IMR-90 (cell line): ENCODE results near the gene RIPK1. TPM values are rescaled to one million over a fixed set of nuclear protein-coding genes. Genes with fewer than 3 reads are reported as not detected.

ENCODE experiments used
- ATAC-seq: fragments of 200-7000 bp; cut with Tn5 transposase; 2 replicates; pipeline ENCODE4 v1.9.1; 2020; ENCODE audit warnings: low read depth, mild to moderate bottlenecking, moderate library complexity
- BruUV-seq: library from RNA; stranded (reverse); fragments of 400-500 nt; replicated peaks from 2 replicates; lab custom pipeline; 2021; lab: Mats Ljungman, UMichigan
- CTCF ChIA-PET: fragments of 300-600 bp; formaldehyde crosslinking; extraction: SDS; loops from one replicate; lab custom pipeline; 2021; ENCODE audit warnings: antibody characterized with exemption; lab: Yijun Ruan, JAX
- POLR2A ChIA-PET: fragments of 300-600 bp; sonication (Branson Sonifier 250); formaldehyde crosslinking; loops from one replicate; lab custom pipeline; 2022; ENCODE audit warnings: antibody characterized with exemption; ENCODE audit not compliant: unreplicated experiment; lab: Charles Lee
- DNase-seq: peaks from one replicate; pipeline ENCODE4 v3.0.0; 2013
- H2AFZ ChIP-seq: replicated peaks from 2 replicates; pipeline ENCODE3; 2013; ENCODE audit warnings: low read length, mild to moderate bottlenecking; ENCODE audit not compliant: poor library complexity
- H2AK5ac ChIP-seq: 2 replicates; pipeline ENCODE4 v1.6.1; 2013; ENCODE audit warnings: low read depth, low read length, inconsistent platforms
- H2AK9ac ChIP-seq: replicated peaks from 2 replicates; pipeline ENCODE3; 2013; ENCODE audit warnings: mild to moderate bottlenecking, low read depth, low read length, moderate library complexity; ENCODE audit not compliant: poor library complexity
- H2BK120ac ChIP-seq: 2 replicates; pipeline ENCODE4 v1.6.1; 2013; ENCODE audit warnings: low read depth, low read length, inconsistent platforms
- H2BK15ac ChIP-seq: 3 replicates; pipeline ENCODE4 v1.6.1; 2013; ENCODE audit warnings: low read depth, low read length, inconsistent platforms
- H2BK20ac ChIP-seq: 2 replicates; pipeline ENCODE4 v1.6.1; 2013; ENCODE audit warnings: low read depth, mild to moderate bottlenecking, inconsistent platforms, low read length, moderate library complexity
- H2BK5ac ChIP-seq: 2 replicates; pipeline ENCODE4 v1.6.1; 2013; ENCODE audit warnings: mild to moderate bottlenecking, low read depth, low read length, inconsistent platforms; ENCODE audit not compliant: poor library complexity, severe bottlenecking
- H3K14ac ChIP-seq: replicated peaks from 2 replicates; pipeline ENCODE4 v1.6.1; 2013; ENCODE audit warnings: low read depth, low read length, inconsistent platforms
- H3K18ac ChIP-seq: 2 replicates; pipeline ENCODE4 v1.6.1; 2013; ENCODE audit warnings: low read depth, low read length, control low read depth
- H3K23ac ChIP-seq: 2 replicates; pipeline ENCODE4 v1.6.1; 2013; ENCODE audit warnings: low read depth, low read length, inconsistent platforms
- H3K27ac ChIP-seq: 2 replicates; pipeline ENCODE4 v1.5.1; 2013; ENCODE audit warnings: mild to moderate bottlenecking, control low read depth, low read length; ENCODE audit not compliant: insufficient read depth
- H3K27me3 ChIP-seq: 2 replicates; pipeline ENCODE4 v1.6.1; 2013; ENCODE audit warnings: low read length; ENCODE audit not compliant: control insufficient read depth, insufficient read depth
- H3K36me3 ChIP-seq: 2 replicates; pipeline ENCODE4 v1.6.1; 2013; ENCODE audit warnings: low read length, mixed read lengths; ENCODE audit not compliant: control insufficient read depth, insufficient read depth
- H3K4ac ChIP-seq: 2 replicates; pipeline ENCODE4 v1.6.1; 2013; ENCODE audit warnings: low read depth, low read length, inconsistent platforms
- H3K4me1 ChIP-seq: 2 replicates; pipeline ENCODE4 v1.6.1; 2013; ENCODE audit warnings: low read length, mixed read lengths; ENCODE audit not compliant: control insufficient read depth, insufficient read depth
- H3K4me2 ChIP-seq: 2 replicates; pipeline ENCODE4 v1.6.1; 2013; ENCODE audit warnings: low read depth, mild to moderate bottlenecking, control low read depth, low read length, moderate library complexity
- H3K4me3 ChIP-seq: 2 replicates; pipeline ENCODE4 v1.5.1; 2013; ENCODE audit warnings: low read depth, mild to moderate bottlenecking, control low read depth, low read length, moderate library complexity; ENCODE audit not compliant: insufficient read depth
- H3K56ac ChIP-seq: 2 replicates; pipeline ENCODE4 v1.6.1; 2013; ENCODE audit warnings: low read length, inconsistent platforms; ENCODE audit not compliant: insufficient read depth; ENCODE audit errors: extremely low read depth
- H3K79me1 ChIP-seq, 2 experiments: 2 replicates each; pipeline ENCODE4 v1.6.1; 2013; ENCODE audit warnings: low read length in 2 of 2, inconsistent platforms in 1 of 2, low read depth in 1 of 2
- H3K9ac ChIP-seq: 2 replicates; pipeline ENCODE4 v1.6.1; 2013; ENCODE audit warnings: low read depth, low read length, control low read depth
- H3K9me1 ChIP-seq: 2 replicates; pipeline ENCODE4 v1.6.1; 2013; ENCODE audit warnings: low read length, inconsistent platforms; ENCODE audit not compliant: insufficient read depth
- H3K9me3 ChIP-seq: 2 replicates; pipeline ENCODE4 v1.6.1; 2013; ENCODE audit warnings: low read length; ENCODE audit not compliant: control insufficient read depth, insufficient read depth
- H4K20me1 ChIP-seq: 2 replicates; pipeline ENCODE4 v1.6.1; 2013; ENCODE audit warnings: low read length, inconsistent platforms; ENCODE audit not compliant: insufficient read depth
- H4K5ac ChIP-seq: 2 replicates; pipeline ENCODE4 v1.6.1; 2013; ENCODE audit warnings: mild to moderate bottlenecking, low read depth, low read length, control low read depth
- H4K8ac ChIP-seq, 2 experiments: 2 replicates each; pipeline ENCODE4 v1.6.1; 2013; ENCODE audit warnings: low read depth in 2 of 2, low read length in 2 of 2, control low read depth in 1 of 2, inconsistent platforms in 1 of 2
- H4K91ac ChIP-seq: 2 replicates; pipeline ENCODE4 v1.6.1; 2013; ENCODE audit warnings: low read depth, low read length, inconsistent platforms; ENCODE audit not compliant: insufficient read depth
- MAZ ChIP-seq: IDR thresholded peaks from 2 replicates; pipeline ENCODE4 v1.6.1; 2012; ENCODE audit warnings: low read depth, mild to moderate bottlenecking, low read length, improper control_type of control experiment, moderate library complexity, borderline replicate concordance
- MXI1 ChIP-seq: IDR thresholded peaks from 2 replicates; pipeline ENCODE4 v1.6.1; 2012; ENCODE audit warnings: low read depth, mild to moderate bottlenecking, low read length, moderate library complexity, borderline replicate concordance
- NFE2L2 ChIP-seq: fragments of 150-350 bp; IDR thresholded peaks from 2 replicates; pipeline ENCODE4 v1.6.1; 2016; ENCODE audit warnings: low read depth, mild to moderate bottlenecking, low read length
- POLR2A ChIP-seq: IDR thresholded peaks from 2 replicates; pipeline ENCODE4 v1.6.1; 2012; ENCODE audit warnings: mild to moderate bottlenecking, low read depth, low read length
- RAD21 ChIP-seq: IDR thresholded peaks from 2 replicates; pipeline ENCODE4 v1.6.1; 2012; ENCODE audit warnings: low read length, improper control_type of control experiment
- RFX5 ChIP-seq: IDR thresholded peaks from 2 replicates; pipeline ENCODE4 v1.8.0; 2012; ENCODE audit warnings: low read depth, mild to moderate bottlenecking, low read length, moderate library complexity
- WGBS, 2 experiments: methylation state at CpG; one replicate each; pipeline versions ENCODE4 v1.1.5 to v1.1.7; 2013; ENCODE audit warnings: missing lambda C conversion rate in 2 of 2; ENCODE audit not compliant: insufficient read length in 1 of 2; ENCODE audit errors: extremely low coverage in 2 of 2; 5-methylcytosine and 5-hydroxymethylcytosine counted together
- dilution Hi-C: fragments of 300-500 bp; cut with HindIII; formaldehyde crosslinking; loops from one replicate; pipeline ENCODE4 v1.14.3; 2018; ENCODE audit warnings: low sequenced_read_pairs; ENCODE audit not compliant: unreplicated experiment
- in situ Hi-C: fragments of 300-500 bp; cut with MboI; formaldehyde crosslinking; loops from 3 replicates; pipeline ENCODE4 v1.14.3; 2019; ENCODE audit warnings: low sequenced_read_pairs, inconsistent platforms, mixed read lengths
- intact Hi-C: fragments of 100-400 bp; cut with micrococcal nuclease; formaldehyde crosslinking; loops from 2 replicates; pipeline ENCODE4 v1.10.0; 2022
- polyA plus RNA-seq, 3 experiments: library from polyadenylated mRNA; depleted of rRNA; stranded (reverse); fragments of >200 nt; gene quantifications; 2 replicates each; pipeline ENCODE4 v1.2.3, GENCODE V29; 2012; ENCODE audit warnings: low replicate concordance in 1 of 3
- total RNA-seq: library from RNA; depleted of rRNA; stranded (reverse); fragments of >200 nt; gene quantifications from 2 replicates; pipeline ENCODE4 v1.2.3, GENCODE V29; 2012
- TF ChIP-seq, protein P1 (sequence below): conservative IDR thresholded peaks from 2 replicates; pipeline ENCODE4 v1.5.1; 2012; ENCODE audit warnings: mild to moderate bottlenecking, low read depth, low read length, improper control_type of control experiment
- TF ChIP-seq, protein P2 (sequence below): fragments of 150-350 bp; IDR thresholded peaks from 2 replicates; pipeline ENCODE4 v1.6.1; 2016; ENCODE audit warnings: low read depth, mild to moderate bottlenecking, low read length, moderate library complexity, borderline replicate concordance

RIPK1 gene
- total and polyA plus RNA-seq, 2 of the 4 experiments (the other 2 are of a cell fraction) = 12.6 to 25.6 TPM

GRCh38 chr6:3133515-3133914 lies 65.2 kb downstream of the RIPK1 start:
- H2AFZ ChIP-seq = no peak overlapping the region
- H3K27me3 ChIP-seq = no peaks in the 10 kb centered on the region
- TF ChIP-seq RFX5 (no peak), RAD21 (no peak), MAZ (no peak), NFE2L2 (no peak), POLR2A (no peak), MXI1 (no peak)
- TF ChIP-seq, protein P1, sequence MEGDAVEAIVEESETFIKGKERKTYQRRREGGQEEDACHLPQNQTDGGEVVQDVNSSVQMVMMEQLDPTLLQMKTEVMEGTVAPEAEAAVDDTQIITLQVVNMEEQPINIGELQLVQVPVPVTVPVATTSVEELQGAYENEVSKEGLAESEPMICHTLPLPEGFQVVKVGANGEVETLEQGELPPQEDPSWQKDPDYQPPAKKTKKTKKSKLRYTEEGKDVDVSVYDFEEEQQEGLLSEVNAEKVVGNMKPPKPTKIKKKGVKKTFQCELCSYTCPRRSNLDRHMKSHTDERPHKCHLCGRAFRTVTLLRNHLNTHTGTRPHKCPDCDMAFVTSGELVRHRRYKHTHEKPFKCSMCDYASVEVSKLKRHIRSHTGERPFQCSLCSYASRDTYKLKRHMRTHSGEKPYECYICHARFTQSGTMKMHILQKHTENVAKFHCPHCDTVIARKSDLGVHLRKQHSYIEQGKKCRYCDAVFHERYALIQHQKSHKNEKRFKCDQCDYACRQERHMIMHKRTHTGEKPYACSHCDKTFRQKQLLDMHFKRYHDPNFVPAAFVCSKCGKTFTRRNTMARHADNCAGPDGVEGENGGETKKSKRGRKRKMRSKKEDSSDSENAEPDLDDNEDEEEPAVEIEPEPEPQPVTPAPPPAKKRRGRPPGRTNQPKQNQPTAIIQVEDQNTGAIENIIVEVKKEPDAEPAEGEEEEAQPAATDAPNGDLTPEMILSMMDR = no peak
- TF ChIP-seq, protein P2, sequence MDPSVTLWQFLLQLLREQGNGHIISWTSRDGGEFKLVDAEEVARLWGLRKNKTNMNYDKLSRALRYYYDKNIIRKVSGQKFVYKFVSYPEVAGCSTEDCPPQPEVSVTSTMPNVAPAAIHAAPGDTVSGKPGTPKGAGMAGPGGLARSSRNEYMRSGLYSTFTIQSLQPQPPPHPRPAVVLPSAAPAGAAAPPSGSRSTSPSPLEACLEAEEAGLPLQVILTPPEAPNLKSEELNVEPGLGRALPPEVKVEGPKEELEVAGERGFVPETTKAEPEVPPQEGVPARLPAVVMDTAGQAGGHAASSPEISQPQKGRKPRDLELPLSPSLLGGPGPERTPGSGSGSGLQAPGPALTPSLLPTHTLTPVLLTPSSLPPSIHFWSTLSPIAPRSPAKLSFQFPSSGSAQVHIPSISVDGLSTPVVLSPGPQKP = no peak
- H3K9ac ChIP-seq = no peak overlapping the region
- no peaks in the 10 kb centered on the region for H3K9me3 ChIP-seq
- H3K9me1 ChIP-seq = 0 out of 2 replicates have a peak, but pooled peaks cover 2% of the 10 kb centered on the region
- H3K4me1 ChIP-seq = peaks cover 7% of the 10 kb centered on the region
- POLR2A ChIA-PET = no interaction called here
- H3K23ac ChIP-seq = no peak overlapping the region
- in situ Hi-C loops (loop anchor here (25.0 kb wide), 1 partner anchor 604 kb away; no protein-coding TSS in a partner anchor), dilution Hi-C loops (no loop called here), intact Hi-C loops (no loop called here)
- H3K4me2 ChIP-seq = no peak overlapping the region
- no peak overlapping the region for H2AK5ac ChIP-seq
- no peak overlapping the region for H3K14ac ChIP-seq
- DNase-seq = no peak
- no TSS peak for BruUV-seq
- H3K79me1 ChIP-seq = no peaks in the 10 kb centered on the region
- H3K27ac ChIP-seq = no peak overlapping the region
- 92% methylated on average over 2 of the region's 9 CpGs; no CpG with 5 or more reads in 1 of the 2 experiments for WGBS, 2 experiments
- no peak overlapping the region for H4K91ac ChIP-seq
- H4K5ac ChIP-seq = no peak overlapping the region
- CTCF ChIA-PET = no interaction called here
- H2BK5ac ChIP-seq = no peak overlapping the region
- H3K36me3 ChIP-seq = peaks cover 29% of the 10 kb centered on the region
- no peak overlapping the region for H2BK20ac ChIP-seq
- no peak overlapping the region for H3K56ac ChIP-seq
- no peak overlapping the region for H3K4me3 ChIP-seq
- no peak overlapping the region for H2AK9ac ChIP-seq
- no peak overlapping the region for H2BK120ac ChIP-seq
- no peak for ATAC-seq
- no peaks in the 10 kb centered on the region for H4K20me1 ChIP-seq
- H3K18ac ChIP-seq = no peak overlapping the region
- no peak overlapping the region for H2BK15ac ChIP-seq
- H4K8ac ChIP-seq = no peak overlapping the region
- H3K4ac ChIP-seq = no peak overlapping the region
